DND-41 (cell line): ENCODE results near the gene ZNF829.

ENCODE experiments used
- ATAC-seq: fragments of 200-7000 bp; cut with Tn5 transposase; 3 replicates; pipeline ENCODE4 v1.9.1; 2021; ENCODE audit warnings: low read depth; ENCODE audit not compliant: insufficient read depth
- DNase-seq: peaks from one replicate; pipeline ENCODE4 v3.0.0-alpha.2; 2020
- H2AFZ ChIP-seq: 2 replicates; pipeline ENCODE4 v1.6.0; 2012; ENCODE audit warnings: low read depth, low read length
- H3K27ac ChIP-seq: 2 replicates; pipeline ENCODE4 v1.5.1; 2012; ENCODE audit warnings: low read length, inconsistent platforms
- H3K27me3 ChIP-seq: fragments of 200-600 bp; sonication (generic); 2 replicates; pipeline ENCODE4 v1.6.0; 2012; ENCODE audit warnings: low read length, mild to moderate bottlenecking, inconsistent platforms; ENCODE audit not compliant: insufficient read depth, poor library complexity
- H3K36me3 ChIP-seq: 2 replicates; pipeline ENCODE4 v1.5.1; 2012; ENCODE audit warnings: low read length, inconsistent platforms; ENCODE audit not compliant: insufficient read depth
- H3K4me1 ChIP-seq: 2 replicates; pipeline ENCODE4 v1.5.1; 2012; ENCODE audit warnings: mild to moderate bottlenecking, low read length; ENCODE audit not compliant: insufficient read depth
- H3K4me2 ChIP-seq: 2 replicates; pipeline ENCODE4 v1.6.0; 2012; ENCODE audit warnings: mild to moderate bottlenecking, moderate library complexity, low read length, inconsistent platforms; ENCODE audit not compliant: insufficient read depth
- H3K4me3 ChIP-seq, 2 experiments: fragments of 200-600 bp in 1 of 2; shearing (Covaris generic) in 1 of 2; 2 replicates each; pipeline ENCODE4 v1.5.1; 2012 to 2016; ENCODE audit warnings: inconsistent platforms in 2 of 2, low read length in 2 of 2, mild to moderate bottlenecking in 2 of 2, low read depth in 1 of 2, moderate library complexity in 1 of 2
- H3K79me2 ChIP-seq: 2 replicates; pipeline ENCODE4 v1.6.0; 2012; ENCODE audit warnings: low read length, inconsistent platforms; ENCODE audit not compliant: insufficient read depth
- H3K9ac ChIP-seq: 2 replicates; pipeline ENCODE4 v1.6.0; 2012; ENCODE audit warnings: low read depth, mild to moderate bottlenecking, inconsistent platforms, low read length, moderate library complexity
- H3K9me3 ChIP-seq: 2 replicates; pipeline ENCODE4 v1.5.1; 2012; ENCODE audit warnings: low read length, moderate library complexity, mild to moderate bottlenecking, inconsistent platforms; ENCODE audit not compliant: insufficient read depth, severe bottlenecking
- H4K20me1 ChIP-seq: 2 replicates; pipeline ENCODE4 v1.6.0; 2012; ENCODE audit warnings: low read length; ENCODE audit not compliant: insufficient read depth
- EZH2 ChIP-seq: IDR thresholded peaks from 3 replicates; pipeline ENCODE4 v1.6.1; 2012; ENCODE audit warnings: borderline replicate concordance, low read depth, mild to moderate bottlenecking, moderate library complexity, low read length, inconsistent platforms; ENCODE audit not compliant: severe bottlenecking
- TF ChIP-seq, protein P1 (sequence below): IDR thresholded peaks from 2 replicates; pipeline ENCODE4 v1.5.1; 2012; ENCODE audit warnings: borderline replicate concordance, low read length, moderate library complexity, mild to moderate bottlenecking; ENCODE audit not compliant: poor library complexity, severe bottlenecking; ENCODE audit errors: extremely low read depth

The ZNF829 gene

DNA sequence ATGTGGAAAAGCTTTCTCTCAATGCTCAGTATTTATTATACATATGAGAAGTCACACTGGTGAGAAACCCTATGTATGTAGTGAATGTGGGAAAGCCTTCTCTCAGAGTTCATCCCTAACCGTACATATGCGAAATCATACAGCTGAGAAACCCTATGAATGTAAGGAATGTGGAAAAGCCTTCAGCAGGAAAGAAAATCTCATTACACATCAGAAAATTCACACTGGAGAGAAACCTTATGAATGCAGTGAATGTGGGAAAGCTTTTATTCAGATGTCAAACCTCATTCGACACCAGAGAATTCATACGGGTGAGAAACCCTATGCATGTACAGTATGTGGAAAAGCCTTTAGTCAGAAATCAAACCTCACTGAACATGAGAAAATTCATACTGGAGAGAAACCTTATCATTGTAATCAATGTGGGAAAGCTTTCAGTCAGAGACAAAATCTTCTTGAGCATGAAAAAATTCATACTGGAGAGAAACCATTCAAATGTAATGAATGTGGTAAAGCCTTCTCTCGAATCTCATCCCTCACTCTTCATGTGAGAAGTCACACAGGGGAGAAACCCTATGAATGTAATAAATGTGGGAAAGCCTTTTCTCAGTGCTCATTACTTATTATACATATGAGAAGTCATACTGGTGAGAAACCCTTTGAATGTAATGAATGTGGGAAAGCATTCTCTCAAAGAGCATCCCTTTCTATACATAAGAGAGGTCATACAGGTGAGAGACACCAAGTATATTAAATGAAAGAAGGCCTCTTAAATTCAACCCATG lies 34.4 kb upstream of the ZNF829 start:
- H3K27me3 ChIP-seq = no peaks in the 10 kb centered on the region
- no peak for ATAC-seq
- no peak overlapping the region for H3K4me2 ChIP-seq
- no peak overlapping the region for H3K4me3 ChIP-seq
- peaks cover 43% of the 10 kb centered on the region for H3K36me3 ChIP-seq
- no peaks in the 10 kb centered on the region for H3K79me2 ChIP-seq
- no peak overlapping the region for H2AFZ ChIP-seq
- H3K27ac ChIP-seq = no peak overlapping the region
- peaks cover 26% of the 10 kb centered on the region for H3K9me3 ChIP-seq
- no peak for TF ChIP-seq EZH2
- TF ChIP-seq, protein P1, sequence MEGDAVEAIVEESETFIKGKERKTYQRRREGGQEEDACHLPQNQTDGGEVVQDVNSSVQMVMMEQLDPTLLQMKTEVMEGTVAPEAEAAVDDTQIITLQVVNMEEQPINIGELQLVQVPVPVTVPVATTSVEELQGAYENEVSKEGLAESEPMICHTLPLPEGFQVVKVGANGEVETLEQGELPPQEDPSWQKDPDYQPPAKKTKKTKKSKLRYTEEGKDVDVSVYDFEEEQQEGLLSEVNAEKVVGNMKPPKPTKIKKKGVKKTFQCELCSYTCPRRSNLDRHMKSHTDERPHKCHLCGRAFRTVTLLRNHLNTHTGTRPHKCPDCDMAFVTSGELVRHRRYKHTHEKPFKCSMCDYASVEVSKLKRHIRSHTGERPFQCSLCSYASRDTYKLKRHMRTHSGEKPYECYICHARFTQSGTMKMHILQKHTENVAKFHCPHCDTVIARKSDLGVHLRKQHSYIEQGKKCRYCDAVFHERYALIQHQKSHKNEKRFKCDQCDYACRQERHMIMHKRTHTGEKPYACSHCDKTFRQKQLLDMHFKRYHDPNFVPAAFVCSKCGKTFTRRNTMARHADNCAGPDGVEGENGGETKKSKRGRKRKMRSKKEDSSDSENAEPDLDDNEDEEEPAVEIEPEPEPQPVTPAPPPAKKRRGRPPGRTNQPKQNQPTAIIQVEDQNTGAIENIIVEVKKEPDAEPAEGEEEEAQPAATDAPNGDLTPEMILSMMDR = no peak
- no peak for DNase-seq
- no peaks in the 10 kb centered on the region for H3K4me1 ChIP-seq
- no peaks in the 10 kb centered on the region for H4K20me1 ChIP-seq
- H3K9ac ChIP-seq = no peak overlapping the region

DNA sequence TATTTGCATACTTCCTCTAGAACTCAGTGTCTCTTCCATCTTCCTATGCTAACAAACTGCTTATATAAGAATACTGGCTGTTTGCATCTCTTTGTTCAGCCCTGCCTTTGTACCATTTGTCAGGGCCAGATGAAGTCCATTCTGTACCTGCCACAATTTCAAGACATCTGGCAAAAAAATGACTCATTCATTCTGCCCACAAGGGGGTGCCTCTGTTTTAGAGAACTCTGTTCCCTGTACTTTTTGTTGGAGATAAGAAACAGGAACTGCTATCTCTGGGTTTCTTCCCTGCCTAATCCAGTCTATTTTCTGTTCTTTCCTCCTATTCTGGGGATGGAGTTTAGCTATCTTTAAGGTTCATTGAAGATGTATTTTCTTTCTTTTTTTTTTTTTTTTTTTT lies 23.1 kb upstream of the ZNF829 start:
- H3K4me1 ChIP-seq = no peaks in the 10 kb centered on the region
- 0 out of 2 replicates have a peak, but pooled peaks cover 2% of the 10 kb centered on the region for H3K79me2 ChIP-seq
- no peak overlapping the region for H2AFZ ChIP-seq
- DNase-seq = no peak
- H3K9ac ChIP-seq = no peak overlapping the region
- TF ChIP-seq, protein P1 = peak; percentile 44
- no peak for TF ChIP-seq EZH2
- peaks cover 63% of the 10 kb centered on the region for H3K36me3 ChIP-seq
- no peaks in the 10 kb centered on the region for H3K27me3 ChIP-seq
- no peak overlapping the region for H3K4me3 ChIP-seq
- no peak overlapping the region for H3K27ac ChIP-seq
- no peak overlapping the region for H3K4me2 ChIP-seq
- H4K20me1 ChIP-seq = no peaks in the 10 kb centered on the region
- H3K9me3 ChIP-seq = no peaks in the 10 kb centered on the region
- ATAC-seq = no peak

DNA sequence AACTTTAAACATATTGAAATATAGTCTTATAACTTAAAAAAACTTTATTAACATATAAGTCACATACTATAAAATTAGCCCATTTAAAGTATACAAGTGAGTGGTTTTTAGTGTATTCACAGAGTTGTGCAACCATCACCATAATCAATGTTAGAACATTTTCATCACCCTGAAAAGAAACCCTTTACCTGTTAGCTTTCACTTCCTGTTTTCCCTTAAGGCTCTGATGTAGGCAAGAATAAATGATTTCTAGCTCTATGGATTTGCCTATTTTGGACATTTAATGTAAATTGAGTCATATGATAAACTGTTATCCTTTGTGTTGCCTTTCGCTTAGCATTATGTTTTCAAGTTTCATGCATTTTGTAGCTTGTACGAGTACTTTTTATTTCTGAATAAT lies 15.6 kb upstream of the ZNF829 start:
- DNase-seq (no peak), ATAC-seq (no peak)
- no peaks in the 10 kb centered on the region for H3K27me3 ChIP-seq
- no peak overlapping the region for H3K27ac ChIP-seq
- no peak overlapping the region for H3K9ac ChIP-seq
- H2AFZ ChIP-seq = no peak overlapping the region
- no peaks in the 10 kb centered on the region for H3K9me3 ChIP-seq
- H3K79me2 ChIP-seq = 0 out of 2 replicates have a peak, but pooled peaks cover 2% of the 10 kb centered on the region
- H4K20me1 ChIP-seq = no peaks in the 10 kb centered on the region
- no peak overlapping the region for H3K4me3 ChIP-seq
- no peak overlapping the region for H3K4me2 ChIP-seq
- no peak for TF ChIP-seq EZH2
- TF ChIP-seq, protein P1 = no peak
- H3K36me3 ChIP-seq = peaks cover 39% of the 10 kb centered on the region; the same call in 1 of the 2 replicates
- H3K4me1 ChIP-seq = no peaks in the 10 kb centered on the region
